BJ (cell line): ENCODE data around the gene DDX25. TPM values are rescaled to one million over a fixed set of nuclear protein-coding genes. Genes with fewer than 3 reads are reported as not detected.

Experiments used
- CTCF ChIA-PET: fragments of 350-600 bp; formaldehyde crosslinking; extraction: SDS; loops from one replicate; lab custom pipeline; 2021; ENCODE audit warnings: antibody characterized with exemption, inconsistent platforms; lab: Yijun Ruan, JAX
- POLR2A ChIA-PET: fragments of 300-600 bp; sonication (Branson Sonifier 250); formaldehyde crosslinking; extraction: SDS; loops from one replicate; lab custom pipeline; 2021; ENCODE audit warnings: antibody characterized with exemption; lab: Charles Lee
- DNase-seq: peaks from one replicate; pipeline ENCODE4 v3.0.0-alpha.2; 2011; ENCODE audit warnings: low read depth
- H3K27me3 ChIP-seq: 2 replicates; pipeline ENCODE4 v1.6.0; 2011; ENCODE audit warnings: low read length; ENCODE audit not compliant: control insufficient read depth, insufficient read depth
- H3K36me3 ChIP-seq: 2 replicates; pipeline ENCODE4 v1.5.1; 2011; ENCODE audit warnings: low read length; ENCODE audit not compliant: control insufficient read depth, insufficient read depth
- H3K4me3 ChIP-seq: 2 replicates; pipeline ENCODE4 v1.5.1; 2011; ENCODE audit warnings: low read depth, mild to moderate bottlenecking, control low read depth, low read length
- polyA plus RNA-seq: library from polyadenylated mRNA; depleted of rRNA; stranded (reverse); fragments of >200 nt; gene quantifications from 2 replicates; pipeline ENCODE4 v1.2.3, GENCODE V29; 2011
- TF ChIP-seq, protein P1 (sequence below): IDR thresholded peaks from 2 replicates; pipeline ENCODE4 v1.5.1; 2011; ENCODE audit warnings: low read depth, mild to moderate bottlenecking, control low read depth, inconsistent platforms, low read length, moderate library complexity; ENCODE audit not compliant: insufficient read depth

The DDX25 gene
- polyA plus RNA-seq, 1 experiment: not detected

DNA sequence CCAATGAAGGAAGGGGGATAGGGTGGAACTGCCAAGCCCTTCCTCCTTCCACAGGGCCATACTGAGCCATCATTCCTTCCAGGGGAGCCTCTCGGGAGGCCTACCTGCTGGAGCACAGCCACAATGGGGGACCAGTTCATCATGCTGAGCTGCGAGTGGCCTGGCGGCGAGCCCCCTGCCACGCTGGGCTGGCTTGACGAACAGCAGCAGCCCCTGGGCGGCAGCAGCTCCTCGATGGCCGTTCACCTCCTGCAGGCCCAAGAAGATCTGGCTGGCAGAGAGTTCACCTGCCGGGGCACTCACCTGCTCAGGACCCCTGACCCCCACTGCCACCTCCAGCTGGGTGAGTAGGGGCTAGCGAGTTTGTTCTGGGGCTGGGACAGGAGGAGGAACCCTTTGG, 47.4 kb downstream of the DDX25 start:
- no peaks in the 10 kb centered on the region; the same call in 1 of the 2 replicates for H3K27me3 ChIP-seq
- TF ChIP-seq, protein P1, sequence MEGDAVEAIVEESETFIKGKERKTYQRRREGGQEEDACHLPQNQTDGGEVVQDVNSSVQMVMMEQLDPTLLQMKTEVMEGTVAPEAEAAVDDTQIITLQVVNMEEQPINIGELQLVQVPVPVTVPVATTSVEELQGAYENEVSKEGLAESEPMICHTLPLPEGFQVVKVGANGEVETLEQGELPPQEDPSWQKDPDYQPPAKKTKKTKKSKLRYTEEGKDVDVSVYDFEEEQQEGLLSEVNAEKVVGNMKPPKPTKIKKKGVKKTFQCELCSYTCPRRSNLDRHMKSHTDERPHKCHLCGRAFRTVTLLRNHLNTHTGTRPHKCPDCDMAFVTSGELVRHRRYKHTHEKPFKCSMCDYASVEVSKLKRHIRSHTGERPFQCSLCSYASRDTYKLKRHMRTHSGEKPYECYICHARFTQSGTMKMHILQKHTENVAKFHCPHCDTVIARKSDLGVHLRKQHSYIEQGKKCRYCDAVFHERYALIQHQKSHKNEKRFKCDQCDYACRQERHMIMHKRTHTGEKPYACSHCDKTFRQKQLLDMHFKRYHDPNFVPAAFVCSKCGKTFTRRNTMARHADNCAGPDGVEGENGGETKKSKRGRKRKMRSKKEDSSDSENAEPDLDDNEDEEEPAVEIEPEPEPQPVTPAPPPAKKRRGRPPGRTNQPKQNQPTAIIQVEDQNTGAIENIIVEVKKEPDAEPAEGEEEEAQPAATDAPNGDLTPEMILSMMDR: no peak
- DNase-seq: no peak
- POLR2A ChIA-PET: no interaction called here
- H3K36me3 ChIP-seq: no peaks in the 10 kb centered on the region
- H3K4me3 ChIP-seq: no peak overlapping the region
- CTCF ChIA-PET: interaction anchor here (1.1 to 1.7 kb wide), 2 partner anchors 10 to 236 kb away, joined by 3 to 6 read pairs; no protein-coding TSS in a partner anchor

DNA sequence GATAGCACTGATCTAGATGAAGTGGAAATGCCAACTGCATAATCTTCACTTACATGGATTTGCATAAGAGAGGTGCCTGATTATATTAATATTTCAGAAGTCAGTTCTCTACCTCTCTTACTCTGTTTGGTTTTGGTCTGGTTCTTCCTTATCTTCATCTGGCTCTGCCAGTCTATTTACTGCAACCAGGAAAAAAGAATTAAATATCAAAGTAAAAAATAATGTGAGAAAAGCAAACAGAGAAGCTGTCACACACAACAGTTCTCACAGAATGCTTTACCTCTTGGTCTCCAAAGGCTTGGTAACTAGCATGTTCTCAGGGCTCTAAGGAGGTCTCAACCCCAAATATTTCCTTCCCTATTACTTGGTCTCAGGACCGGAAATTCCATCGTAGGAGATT, 48.3 kb downstream of the DDX25 start:
- DNase-seq: no peak
- H3K36me3 ChIP-seq: no peaks in the 10 kb centered on the region
- ChIA-PET POLR2A (no interaction called here), CTCF (interaction anchor here (1.1 to 1.7 kb wide), 2 partner anchors 11 to 235 kb away, joined by 3 to 6 read pairs; no protein-coding TSS in a partner anchor)
- no peak overlapping the region for H3K4me3 ChIP-seq
- TF ChIP-seq, protein P1: no peak
- H3K27me3 ChIP-seq: no peaks in the 10 kb centered on the region; the same call in 1 of the 2 replicates

DNA sequence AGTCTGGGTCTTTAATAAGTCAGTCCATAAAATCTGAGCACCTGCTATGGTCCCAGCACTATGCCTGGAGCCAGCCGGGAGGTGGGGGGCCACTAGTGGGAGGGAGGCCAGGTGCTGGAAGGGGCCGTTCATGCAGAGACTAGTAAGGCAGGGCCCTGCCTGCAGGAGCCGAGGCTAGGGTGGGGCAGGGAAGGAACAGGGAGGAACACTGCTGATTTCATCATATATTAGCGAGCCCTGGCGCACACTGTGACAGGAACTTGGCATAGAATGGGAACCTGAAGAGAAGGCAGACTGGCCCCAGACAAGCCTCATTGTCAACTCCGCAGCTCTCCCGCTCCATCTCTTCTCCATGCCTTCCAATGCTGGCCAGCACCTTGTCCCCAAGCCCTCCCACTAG, 48.7 kb downstream of the DDX25 start:
- Histone ChIP-seq H3K36me3 (no peaks in the 10 kb centered on the region), H3K4me3 (no peak overlapping the region), H3K27me3 (no peaks in the 10 kb centered on the region; the same call in 1 of the 2 replicates)
- ChIA-PET CTCF (interaction anchor here (1.1 kb wide), 1 partner anchor 235 kb away, joined by 3 read pairs; no protein-coding TSS in a partner anchor), POLR2A (no interaction called here)
- TF ChIP-seq, protein P1: no peak
- DNase-seq: no peak

GRCh38 chr11:125953401-125953935, 49.2 kb downstream of the DDX25 start:
- Histone ChIP-seq H3K36me3 (no peaks in the 10 kb centered on the region), H3K27me3 (no peaks in the 10 kb centered on the region; the same call in 1 of the 2 replicates), H3K4me3 (no peak overlapping the region)
- ChIA-PET CTCF (no interaction called here), POLR2A (no interaction called here)
- TF ChIP-seq, protein P1: no peak
- DNase-seq: no peak

- ChIA-PET CTCF (no interaction called here), POLR2A (no interaction called here)
- no peak for DNase-seq
Measured at GRCh38 chr11:125954123-125954944, 50.0 kb downstream of the DDX25 start.

More at GRCh38 chr11:125954123-125954944, 50.0 kb downstream of the DDX25 start:
- TF ChIP-seq, protein P1: no peak
- Histone ChIP-seq H3K36me3 (no peaks in the 10 kb centered on the region), H3K4me3 (no peak overlapping the region), H3K27me3 (no peaks in the 10 kb centered on the region; the same call in 1 of the 2 replicates)
